IPS-NIHi11 (cell line): ENCODE data around the gene OMP.
A peak's percentile ranks its signal among the peaks of the same experiment; 100 is the strongest.

ENCODE experiments used
- DNase-seq: peaks from one replicate; pipeline ENCODE4 v3.0.0; 2012; ENCODE audit warnings: mixed read lengths, low spot score

Gene OMP

GRCh38 chr11:77140231-77140851 is 37.7 kb downstream of the OMP start:
- peak; percentile 61 for DNase-seq

DNA sequence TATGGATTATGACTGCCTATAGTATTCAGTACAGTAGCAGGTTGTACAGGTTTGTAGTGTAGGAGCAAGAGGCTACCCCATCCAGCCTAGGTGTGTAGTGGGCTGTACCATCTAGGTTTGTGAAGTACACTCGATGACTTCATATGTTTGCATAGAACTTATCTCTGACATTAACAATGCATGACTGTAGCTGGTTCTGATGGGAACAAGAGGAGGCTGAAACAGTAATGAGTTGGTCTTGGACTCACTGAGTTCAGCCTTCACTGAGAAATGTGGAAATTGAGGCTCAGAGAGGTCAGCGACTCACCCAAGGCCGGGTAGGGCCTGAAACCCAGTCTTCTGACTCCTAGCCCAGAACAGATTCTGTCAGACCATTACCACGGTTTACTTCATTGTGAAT is 38.4 kb downstream of the OMP start:
- no peak for DNase-seq

DNA sequence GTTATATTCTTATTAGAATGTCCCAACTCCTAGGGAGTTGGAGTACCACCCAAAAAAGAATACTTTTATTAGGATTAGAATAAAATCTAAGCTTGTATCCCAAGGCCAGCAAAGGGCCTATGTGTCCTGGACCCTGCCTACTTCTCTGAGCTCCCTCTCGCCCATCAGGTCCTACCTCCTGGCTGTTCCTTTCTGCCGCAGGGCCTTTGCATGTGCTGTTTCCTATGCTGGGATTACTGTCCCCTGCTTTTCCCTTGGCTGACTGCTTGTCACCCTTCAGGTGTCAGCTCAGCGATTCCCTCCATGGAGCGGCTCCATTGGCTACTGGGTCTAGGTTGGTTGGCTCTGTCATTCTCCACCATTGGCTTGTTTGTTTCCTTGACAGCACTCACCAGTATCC is 38.8 kb downstream of the OMP start:
- no peak for DNase-seq

DNA sequence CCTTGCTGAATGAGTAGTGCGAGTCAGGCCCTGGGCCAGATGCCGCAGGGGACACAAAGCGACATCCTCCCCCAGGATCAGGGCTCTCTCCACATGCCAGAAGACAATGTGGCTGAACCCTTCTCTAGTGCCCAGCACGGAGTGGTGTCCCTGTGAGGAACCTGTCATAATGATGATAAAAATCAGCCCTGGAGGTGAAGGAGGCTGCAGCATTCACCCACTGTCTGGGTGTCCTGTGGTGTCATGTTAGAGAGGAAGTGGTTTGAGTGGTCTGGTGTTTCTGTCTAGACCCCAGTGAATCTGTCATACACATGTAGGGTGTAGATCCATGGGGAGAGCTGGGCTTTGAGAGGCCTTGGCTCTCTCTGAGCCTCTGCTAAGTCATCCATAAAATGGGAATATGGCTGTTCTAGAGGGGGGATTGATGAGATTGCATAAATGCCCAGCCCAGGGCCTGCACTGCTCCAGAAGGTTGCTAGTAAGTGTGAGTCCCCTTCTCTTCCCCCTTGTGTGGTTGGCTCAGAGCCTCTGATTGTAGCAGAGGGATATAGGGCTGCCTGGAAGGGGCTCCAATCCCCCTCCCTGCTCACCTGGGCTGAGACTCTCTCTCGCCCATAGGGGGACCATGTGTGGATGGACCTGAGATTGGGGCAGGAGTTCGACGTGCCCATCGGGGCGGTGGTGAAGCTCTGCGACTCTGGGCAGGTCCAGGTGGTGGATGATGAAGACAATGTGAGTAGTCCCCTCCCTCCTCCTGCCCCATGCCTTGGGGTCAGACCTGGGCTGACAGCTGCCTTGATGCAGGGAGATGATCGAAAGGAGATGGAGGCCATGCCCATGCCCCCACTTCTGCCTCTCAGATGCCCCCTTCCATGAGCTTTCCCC is 39.7 kb downstream of the OMP start:
- DNase-seq, result no peak

GRCh38 chr11:77143405-77144020 is 40.9 kb downstream of the OMP start:
- no peak for DNase-seq

DNA sequence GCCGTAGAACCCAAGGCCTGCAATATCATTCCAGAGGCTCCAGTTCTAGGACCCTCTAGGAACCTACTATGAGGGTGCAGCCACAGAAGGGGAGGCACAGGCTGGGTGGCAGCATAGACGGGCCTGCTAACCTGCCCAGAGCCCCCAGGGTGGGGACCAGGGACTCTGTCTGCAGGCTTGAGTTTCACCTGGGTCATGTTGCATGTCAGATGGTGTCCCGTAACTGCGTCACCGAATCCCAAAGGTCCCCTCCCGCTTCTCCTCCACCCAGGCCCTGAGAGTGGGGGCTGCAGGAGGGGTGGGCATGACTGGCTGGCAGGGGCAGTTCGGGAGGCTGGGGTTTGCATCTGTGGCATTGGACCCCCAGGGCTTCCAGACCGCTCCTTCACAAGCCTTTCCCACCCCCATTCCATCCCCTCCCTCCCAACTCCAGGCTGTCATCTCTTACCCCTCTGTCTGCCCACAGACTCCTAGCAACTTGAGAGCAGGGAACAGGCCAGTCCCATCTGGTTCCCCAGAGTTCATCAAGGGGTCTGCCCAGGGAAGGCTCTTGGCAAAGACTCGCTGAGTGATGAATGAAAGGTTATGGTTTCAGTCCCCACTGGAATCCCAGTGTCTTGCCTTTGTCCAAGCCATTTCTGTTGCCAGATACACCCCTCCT is 41.7 kb downstream of the OMP start:
- no peak for DNase-seq

- DNase-seq, result no peak
Observed at GRCh38 chr11:77144857-77145428, 42.3 kb downstream of the OMP start.

GRCh38 chr11:77146261-77147035 is 43.8 kb downstream of the OMP start:
- DNase-seq, result no peak

DNA sequence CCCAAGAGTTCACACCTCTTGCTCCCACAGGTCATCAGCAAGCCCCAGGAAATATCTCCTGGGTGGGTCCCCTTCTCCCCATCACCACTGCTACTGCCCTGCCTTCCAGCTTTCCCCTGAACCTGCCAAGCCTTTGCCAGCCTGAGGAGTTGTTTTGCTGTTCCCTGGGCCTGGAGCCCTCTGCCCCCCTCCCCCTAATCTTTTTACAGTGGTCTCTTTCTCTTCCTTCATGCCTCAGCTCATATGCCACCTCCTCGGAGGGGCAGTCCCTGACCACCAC is 44.3 kb downstream of the OMP start:
- no peak for DNase-seq

DNA sequence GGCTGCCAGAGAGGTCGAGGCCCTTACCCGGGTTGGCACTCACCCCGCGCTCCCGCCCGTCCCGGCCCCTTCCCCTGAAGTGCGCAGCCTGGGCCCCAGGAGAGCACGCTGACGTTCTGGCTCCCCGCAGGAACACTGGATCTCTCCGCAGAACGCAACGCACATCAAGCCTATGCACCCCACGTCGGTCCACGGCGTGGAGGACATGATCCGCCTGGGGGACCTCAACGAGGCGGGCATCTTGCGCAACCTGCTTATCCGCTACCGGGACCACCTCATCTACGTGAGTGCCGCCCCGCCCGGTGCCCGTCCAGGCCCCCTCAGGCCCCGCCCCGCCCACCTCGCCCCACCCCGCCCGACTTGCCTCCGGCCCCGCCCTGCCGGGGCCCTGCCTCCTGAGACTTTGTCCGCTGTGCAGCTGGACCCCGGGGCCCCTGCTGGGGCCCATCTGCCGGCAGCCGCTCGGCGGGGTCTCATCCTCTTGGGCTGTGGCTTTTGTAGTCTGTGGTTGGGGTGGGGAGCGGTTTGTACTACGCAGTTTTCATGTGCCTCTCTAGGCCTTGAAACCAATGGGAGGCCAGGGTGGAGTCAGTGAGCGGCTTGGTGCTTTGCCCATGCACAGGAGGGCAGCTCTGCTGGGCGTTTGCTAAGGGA is 45.2 kb downstream of the OMP start:
- DNase-seq, result peak; percentile 96

- no peak for DNase-seq
Observed at GRCh38 chr11:77148963-77149715, 46.5 kb downstream of the OMP start.

DNA sequence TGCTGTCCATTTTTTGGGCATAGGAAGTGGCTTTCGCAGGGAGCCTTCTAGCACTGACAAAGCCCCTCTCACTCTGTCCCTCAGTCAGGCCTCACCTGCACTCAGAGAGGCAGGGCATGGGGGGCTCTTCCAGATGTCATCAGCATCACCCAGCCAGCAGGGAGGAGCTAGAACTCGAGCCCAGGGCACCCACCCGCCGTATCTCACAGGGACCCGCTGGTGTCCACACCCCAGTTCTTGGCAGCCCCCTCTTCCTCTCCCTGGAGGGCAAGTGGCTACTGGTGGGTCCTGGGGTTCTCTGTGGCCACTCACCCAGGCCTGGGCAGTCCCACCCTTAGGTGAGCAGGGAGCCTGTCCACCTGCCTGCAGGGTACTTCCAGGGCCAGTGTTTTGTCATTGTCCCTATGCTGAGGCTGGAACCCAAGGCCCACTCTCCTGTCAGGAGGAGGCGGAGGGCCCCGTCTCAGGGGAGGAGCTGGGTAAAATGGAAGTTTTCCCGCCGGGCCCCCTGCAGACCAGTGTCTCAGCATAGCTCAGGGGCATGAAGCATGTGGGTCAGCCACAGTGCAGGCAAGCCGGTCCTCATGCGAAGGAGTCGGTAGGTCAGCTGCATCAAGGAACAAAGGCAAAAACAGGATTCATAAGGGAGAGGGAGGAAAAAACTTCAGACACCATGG is 47.2 kb downstream of the OMP start:
- DNase-seq, result no peak

- no peak for DNase-seq
Observed at GRCh38 chr11:77150836-77151235, 48.2 kb downstream of the OMP start.

DNA sequence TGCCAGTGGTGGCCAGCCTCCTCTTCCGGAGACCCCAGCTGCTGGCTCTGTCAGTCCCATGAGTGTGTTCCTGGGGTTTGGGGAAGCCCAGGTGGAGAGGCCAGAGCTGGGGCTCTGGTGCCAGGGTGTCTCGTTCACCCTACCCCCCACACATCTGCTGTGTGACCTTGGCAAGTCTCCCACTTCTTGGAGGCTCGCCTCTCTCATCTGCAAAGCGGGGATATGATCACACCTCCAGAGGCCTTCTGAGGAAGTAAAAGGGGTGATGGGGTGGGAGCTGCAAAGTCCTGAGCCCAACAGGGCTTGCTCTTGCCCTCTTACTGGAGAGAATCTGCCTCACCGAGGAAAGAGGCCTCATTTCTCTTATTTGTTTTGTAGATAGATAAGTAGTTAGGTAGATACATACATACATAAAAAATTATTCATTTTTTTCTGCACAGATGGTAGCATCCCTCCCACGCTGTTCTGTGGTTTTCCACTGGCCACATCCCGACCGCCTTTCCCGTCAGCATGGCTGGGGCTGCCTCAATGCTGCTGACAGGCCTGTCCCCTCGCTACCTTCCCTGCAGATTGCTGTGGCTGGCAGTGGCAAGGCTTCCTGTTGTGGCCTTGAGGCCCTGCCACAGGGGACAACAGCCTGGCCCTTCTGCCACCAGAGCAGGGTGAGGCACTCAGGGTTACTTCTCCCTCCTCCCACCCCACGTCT is 49.3 kb downstream of the OMP start:
- no peak for DNase-seq

- no peak for DNase-seq
Observed at GRCh38 chr11:77152846-77153245, 50.2 kb downstream of the OMP start.
